Stimulated activated CD8-positive, alpha-beta memory T cell treated with anti-CD3 and anti-CD28 coated beads, Interleukin-12 subunit alpha, Interleukin-12 subunit beta, amount 100 ng/mL, for 1 hour (primary cell): ENCODE data around the gene SEMA5A.

Experiments
- DNase-seq: peaks from one replicate; pipeline ENCODE4 v3.0.0-alpha.2; 2020; ENCODE audit warnings: low read depth

The SEMA5A gene

DNA sequence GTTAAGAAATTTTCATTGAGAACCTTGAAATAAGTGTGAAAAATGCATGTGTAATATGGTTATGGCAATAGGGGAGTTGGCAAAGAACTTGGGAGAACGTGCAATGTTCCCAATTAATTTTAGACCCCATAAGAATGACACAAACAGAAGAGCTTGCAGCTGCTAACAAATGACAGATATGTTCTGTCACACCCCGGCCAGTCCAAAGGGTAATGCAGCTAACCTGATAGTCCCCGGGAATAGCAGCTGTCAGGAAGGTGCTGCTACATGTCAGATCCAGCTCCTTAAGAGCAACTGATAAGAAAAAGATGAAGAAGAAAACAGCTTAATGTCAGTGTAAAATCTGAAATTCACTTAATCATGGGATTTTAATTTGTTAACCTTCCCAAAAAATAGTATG lies 30.4 kb downstream of the SEMA5A start:
- no peak for DNase-seq

DNA sequence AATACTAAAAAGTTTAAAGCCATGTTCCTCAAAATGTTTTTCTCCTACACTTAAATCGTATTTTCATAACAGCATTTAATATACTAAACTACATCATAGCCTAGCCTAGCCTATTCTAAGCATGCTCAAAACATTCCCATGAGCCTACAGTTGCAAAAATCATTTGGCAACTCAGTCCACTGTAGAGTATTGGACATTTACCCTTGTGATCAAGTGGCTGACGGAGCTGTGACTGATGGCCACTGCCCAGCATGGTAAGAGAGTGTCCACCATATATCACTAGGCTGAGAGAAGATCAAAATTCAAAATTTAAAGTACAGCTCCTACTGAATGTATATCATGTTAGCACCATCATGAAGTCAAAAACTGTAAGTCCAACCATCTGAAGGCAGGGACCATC lies 30.9 kb downstream of the SEMA5A start:
- DNase-seq, result no peak

DNA sequence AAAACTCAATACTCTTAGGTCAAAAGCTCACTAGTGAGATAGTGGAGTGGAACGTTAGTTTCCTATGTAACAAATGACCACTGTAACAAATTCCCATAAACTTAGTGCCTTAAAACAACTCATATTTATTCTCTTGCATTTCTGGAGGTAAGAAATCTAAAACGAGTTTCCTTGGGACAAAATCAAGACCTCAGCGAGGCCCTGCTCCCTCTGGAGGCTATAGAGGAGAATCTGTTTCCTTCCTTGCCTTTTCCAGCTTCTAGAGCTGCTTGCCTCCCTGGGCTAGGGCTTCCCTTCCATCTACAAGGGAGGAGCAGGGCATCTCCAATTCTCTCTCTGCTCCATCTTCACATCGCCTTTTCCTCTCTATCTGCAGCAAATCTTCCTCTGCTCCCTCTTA lies 32.0 kb downstream of the SEMA5A start:
- no peak for DNase-seq

DNA sequence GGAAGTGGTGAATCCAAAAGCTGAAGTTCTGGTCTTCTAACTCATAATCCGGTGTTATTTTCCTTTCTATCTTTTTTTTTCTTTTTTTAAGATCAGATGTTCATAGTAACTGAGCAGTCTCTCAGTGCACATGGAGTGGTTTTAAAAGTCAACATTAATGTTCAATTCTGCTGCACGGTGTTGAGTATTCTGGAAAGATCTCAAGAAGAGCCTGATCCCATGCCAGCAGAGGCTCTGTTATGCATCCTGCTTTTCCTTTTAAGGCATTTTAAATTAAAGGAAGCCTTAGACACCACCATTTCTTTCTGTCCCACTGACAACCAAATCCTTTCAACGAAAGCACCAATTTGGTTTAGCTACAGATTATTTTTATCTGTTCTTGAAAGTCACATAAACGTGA lies 33.4 kb downstream of the SEMA5A start:
- no peak for DNase-seq

DNA sequence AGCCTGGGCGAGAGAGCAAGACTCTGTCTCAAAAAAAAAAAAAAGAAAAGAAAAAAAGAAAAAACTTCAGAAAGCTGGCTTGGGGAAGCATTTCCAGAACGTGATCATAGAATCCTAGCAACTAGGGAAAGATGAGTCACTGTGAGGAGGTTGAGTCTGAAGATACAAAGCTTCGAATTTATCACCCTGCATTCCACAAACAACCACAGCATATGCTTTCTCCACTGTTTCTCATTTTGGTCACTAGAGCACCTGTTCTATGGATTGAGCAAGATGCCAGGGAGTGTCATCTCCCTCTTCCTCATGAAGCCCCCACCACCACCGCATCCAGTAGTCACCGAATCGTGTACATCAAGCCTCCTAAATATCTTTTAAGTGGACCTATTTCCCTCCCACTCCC lies 37.9 kb downstream of the SEMA5A start:
- no peak for DNase-seq

GRCh38 chr5:9505225-9505624 lies 40.6 kb downstream of the SEMA5A start:
- DNase-seq, result no peak

DNA sequence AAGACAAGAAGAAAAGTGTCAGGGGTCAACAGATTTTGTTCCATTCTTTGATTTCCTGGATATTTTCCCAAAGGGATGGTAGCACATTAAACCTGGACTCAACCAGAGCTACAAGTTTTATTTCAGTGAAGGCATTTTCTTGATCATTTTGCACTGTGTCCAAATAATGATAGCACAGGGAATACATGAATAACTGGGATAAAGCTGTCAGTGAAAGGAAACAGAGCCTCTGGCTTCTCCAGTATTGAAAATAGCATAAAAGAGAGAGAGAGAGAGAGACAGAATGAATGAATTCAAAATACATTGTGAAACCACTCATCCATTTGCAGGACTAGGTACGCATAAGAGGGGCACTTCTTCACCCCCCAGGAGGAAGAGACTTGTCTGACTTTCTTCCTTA lies 43.0 kb downstream of the SEMA5A start:
- no peak for DNase-seq

GRCh38 chr5:9502050-9502834 lies 43.6 kb downstream of the SEMA5A start:
- no peak for DNase-seq

GRCh38 chr5:9500625-9501024 lies 45.2 kb downstream of the SEMA5A start:
- DNase-seq, result no peak

- DNase-seq, result no peak
Measured at GRCh38 chr5:9500193-9500592, 45.7 kb downstream of the SEMA5A start.

DNA sequence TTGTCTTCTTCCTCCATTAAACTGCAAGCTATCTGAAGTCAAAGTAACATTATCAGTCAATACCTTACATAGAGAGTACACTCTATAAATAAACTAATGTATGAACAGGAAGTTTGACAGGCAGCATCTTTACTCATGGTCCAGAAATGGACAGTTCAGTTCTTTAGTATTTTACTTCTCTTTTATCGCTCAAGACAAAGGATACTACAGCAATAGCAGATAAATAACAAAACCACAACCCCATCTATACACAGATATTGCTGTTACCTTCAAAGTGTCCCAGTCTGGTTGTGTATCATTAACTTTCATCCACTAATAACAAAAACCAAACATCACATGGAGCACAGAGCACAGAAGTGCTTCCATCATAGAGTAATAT lies 46.4 kb downstream of the SEMA5A start:
- no peak for DNase-seq

- DNase-seq, result no peak
Measured at GRCh38 chr5:9498541-9499497, 47.1 kb downstream of the SEMA5A start.

- no peak for DNase-seq
Measured at GRCh38 chr5:9497347-9497746, 48.5 kb downstream of the SEMA5A start.

DNA sequence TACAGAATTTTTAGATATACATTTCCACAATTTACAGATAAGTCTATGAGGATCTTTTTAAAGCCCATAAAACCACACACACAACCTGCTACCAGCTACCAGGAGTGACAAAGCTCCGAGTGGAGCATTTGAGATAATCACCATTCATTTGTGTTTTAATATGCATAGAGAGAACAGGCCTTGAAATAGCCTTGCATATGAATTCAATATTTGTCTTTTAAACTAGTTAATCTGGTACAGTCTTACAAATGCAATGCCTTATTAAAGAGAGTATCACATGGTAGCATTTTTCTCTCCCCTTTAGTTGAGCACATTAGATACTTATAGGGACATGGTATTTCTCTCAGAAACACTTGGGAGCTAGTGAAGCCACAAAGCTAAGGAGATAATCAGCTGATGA lies 49.1 kb downstream of the SEMA5A start:
- DNase-seq, result no peak

GRCh38 chr5:9495121-9495520 lies 50.8 kb downstream of the SEMA5A start:
- DNase-seq, result no peak

GRCh38 chr5:9494301-9494700 lies 51.6 kb downstream of the SEMA5A start:
- DNase-seq, result no peak

- no peak for DNase-seq
Measured at GRCh38 chr5:9490494-9491097, 55.3 kb downstream of the SEMA5A start.

GRCh38 chr5:9483779-9484178 lies 62.1 kb downstream of the SEMA5A start:
- DNase-seq, result no peak

DNA sequence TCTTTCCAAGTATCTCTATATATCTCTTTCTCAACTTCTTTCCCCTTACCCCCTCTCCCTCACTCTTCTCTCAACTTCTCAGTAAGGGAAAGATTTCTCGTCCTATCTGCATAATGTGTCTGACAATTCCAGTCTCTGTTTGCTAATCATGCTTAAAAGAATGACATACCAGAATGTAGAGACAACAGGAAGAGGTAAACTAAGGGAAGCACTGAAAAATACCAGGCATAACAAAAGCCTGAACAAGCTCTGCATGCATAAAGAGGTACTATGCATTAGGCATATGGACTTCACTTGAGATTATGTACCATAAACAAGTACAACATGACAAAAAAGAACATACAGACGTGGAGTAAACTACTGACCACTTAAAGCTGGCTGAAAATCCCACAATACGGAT lies 62.6 kb downstream of the SEMA5A start:
- no peak for DNase-seq

- no peak for DNase-seq
Measured at GRCh38 chr5:9482381-9482780, 63.5 kb downstream of the SEMA5A start.

GRCh38 chr5:9480499-9480898 lies 65.4 kb downstream of the SEMA5A start:
- DNase-seq, result no peak

DNA sequence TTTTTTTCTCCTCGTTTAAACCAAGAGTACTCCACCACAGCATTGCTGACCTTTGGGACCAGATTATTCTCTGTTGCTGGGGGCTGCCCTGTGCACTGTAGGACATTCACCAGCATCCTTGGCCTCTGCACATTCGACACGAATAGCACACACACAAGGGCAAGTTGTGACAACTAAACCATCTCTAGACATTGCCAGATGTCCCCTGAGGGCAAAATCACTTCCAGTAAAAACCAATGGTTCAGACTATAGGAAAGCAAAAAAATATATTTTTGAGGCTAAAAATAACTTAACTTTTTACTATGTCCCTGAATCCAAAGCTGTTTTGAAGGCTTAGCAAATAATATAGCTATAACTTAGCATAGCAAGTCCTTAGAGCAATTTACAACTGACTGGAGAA lies 65.9 kb downstream of the SEMA5A start:
- no peak for DNase-seq

- DNase-seq, result no peak
Measured at GRCh38 chr5:9479361-9479760, 66.5 kb downstream of the SEMA5A start.
